Neural crest cell (in vitro differentiated cells): Measurements from ENCODE around the gene CFAP77. TPM values are rescaled to one million over a fixed set of nuclear protein-coding genes. Genes with fewer than 3 reads are reported as not detected.
"Not testable (repeated sequence)": the region's sequence is repeated elsewhere in the genome, so short reads cannot be mapped to it uniquely, and the experiment has no call there.

ENCODE experiments used
- DNase-seq: peaks from one replicate; pipeline ENCODE4 v3.0.0; 2021; ENCODE audit warnings: low read depth, mixed read lengths, low spot score
- H3K27ac Mint-ChIP-seq: one replicate; pipeline ENCODE4 v1.8.0; 2021; ENCODE audit warnings: mild to moderate bottlenecking, mixed read lengths; ENCODE audit not compliant: unreplicated experiment
- H3K27me3 Mint-ChIP-seq: 2 replicates; pipeline ENCODE4 v1.8.0; 2021; ENCODE audit warnings: low read depth, mild to moderate bottlenecking, mixed read lengths
- H3K36me3 Mint-ChIP-seq: 2 replicates; pipeline ENCODE4 v1.8.0; 2021; ENCODE audit warnings: low read depth, mild to moderate bottlenecking, mixed read lengths
- H3K4me1 Mint-ChIP-seq: 2 replicates; pipeline ENCODE4 v1.8.0; 2021; ENCODE audit warnings: mixed read lengths
- H3K4me3 Mint-ChIP-seq: one replicate; pipeline ENCODE4 v1.8.0; 2021; ENCODE audit warnings: mild to moderate bottlenecking, mixed read lengths
- H3K9me3 Mint-ChIP-seq: 2 replicates; pipeline ENCODE4 v1.8.0; 2021; ENCODE audit warnings: mixed read lengths
- CTCF ChIP-seq: fragments of 200-600 bp; sonication (generic); conservative IDR thresholded peaks from 2 replicates; pipeline ENCODE4 v1.5.0; 2021; ENCODE audit warnings: antibody characterized with exemption, mild to moderate bottlenecking
- total RNA-seq: library from RNA; stranded (reverse); gene quantifications from 2 replicates; pipeline ENCODE4 v1.2.1, GENCODE V29; 2021

The CFAP77 gene
- total RNA-seq, 1 donor from 2014 or later: 0.23 TPM

- H3K36me3 Mint-ChIP-seq: no peaks in the 10 kb centered on the region
- H3K27me3 Mint-ChIP-seq: peaks cover 7% of the 10 kb centered on the region
- H3K4me1 Mint-ChIP-seq: peaks cover 35% of the 10 kb centered on the region
- H3K4me3 Mint-ChIP-seq: no peak overlapping the region
- DNase-seq: no peak
- H3K27ac Mint-ChIP-seq: no peak overlapping the region
- no peak for TF ChIP-seq CTCF
- peaks cover 4% of the 10 kb centered on the region for H3K9me3 Mint-ChIP-seq
Measured at GRCh38 chr9:132562306-132562573, 152.2 kb downstream of the CFAP77 start.

GRCh38 chr9:132564526-132564925 is 154.5 kb downstream of the CFAP77 start:
- H3K27me3 Mint-ChIP-seq: peaks cover 7% of the 10 kb centered on the region
- H3K36me3 Mint-ChIP-seq: no peaks in the 10 kb centered on the region
- no peak for DNase-seq
- H3K4me1 Mint-ChIP-seq: peaks cover 27% of the 10 kb centered on the region
- TF ChIP-seq CTCF: no peak
- H3K27ac Mint-ChIP-seq: no peak overlapping the region
- H3K9me3 Mint-ChIP-seq: peaks cover 1% of the 10 kb centered on the region
- no peak overlapping the region for H3K4me3 Mint-ChIP-seq

GRCh38 chr9:132568787-132569186 is 158.8 kb downstream of the CFAP77 start:
- Mint-ChIP-seq H3K27me3 (peaks cover 14% of the 10 kb centered on the region), H3K4me1 (peaks cover 14% of the 10 kb centered on the region)
- not testable (repeated sequence) for H3K9me3 Mint-ChIP-seq, H3K4me3 Mint-ChIP-seq, DNase-seq, H3K27ac Mint-ChIP-seq, H3K36me3 Mint-ChIP-seq

GRCh38 chr9:132571806-132572600 is 162.0 kb downstream of the CFAP77 start:
- H3K9me3 Mint-ChIP-seq: no peaks in the 10 kb centered on the region
- TF ChIP-seq CTCF: no peak
- H3K4me3 Mint-ChIP-seq: no peak overlapping the region
- H3K4me1 Mint-ChIP-seq: peaks cover 12% of the 10 kb centered on the region
- H3K27ac Mint-ChIP-seq: no peak overlapping the region
- DNase-seq: no peak
- H3K27me3 Mint-ChIP-seq: peaks cover 35% of the 10 kb centered on the region
- H3K36me3 Mint-ChIP-seq: no peaks in the 10 kb centered on the region

- TF ChIP-seq CTCF: no peak
- H3K4me1 Mint-ChIP-seq: peaks cover 12% of the 10 kb centered on the region
- H3K36me3 Mint-ChIP-seq: no peaks in the 10 kb centered on the region
- no peaks in the 10 kb centered on the region for H3K9me3 Mint-ChIP-seq
- H3K27ac Mint-ChIP-seq: no peak overlapping the region
- H3K4me3 Mint-ChIP-seq: no peak overlapping the region
- no peak for DNase-seq
- H3K27me3 Mint-ChIP-seq: peaks cover 44% of the 10 kb centered on the region
Measured at GRCh38 chr9:132572921-132573320, 162.9 kb downstream of the CFAP77 start.

GRCh38 chr9:132575005-132575609 is 165.1 kb downstream of the CFAP77 start:
- peak; percentile 93 for DNase-seq
- Mint-ChIP-seq H3K9me3 (no peaks in the 10 kb centered on the region), H3K27ac (no peak overlapping the region), H3K36me3 (no peaks in the 10 kb centered on the region), H3K4me1 (peaks cover 12% of the 10 kb centered on the region), H3K27me3 (peaks cover 66% of the 10 kb centered on the region), H3K4me3 (peak overlapping the region; percentile 38)
- peak; percentile 92 for TF ChIP-seq CTCF
